ENCODE measurements around the gene GALNT9.

GALNT9 gene

DNA sequence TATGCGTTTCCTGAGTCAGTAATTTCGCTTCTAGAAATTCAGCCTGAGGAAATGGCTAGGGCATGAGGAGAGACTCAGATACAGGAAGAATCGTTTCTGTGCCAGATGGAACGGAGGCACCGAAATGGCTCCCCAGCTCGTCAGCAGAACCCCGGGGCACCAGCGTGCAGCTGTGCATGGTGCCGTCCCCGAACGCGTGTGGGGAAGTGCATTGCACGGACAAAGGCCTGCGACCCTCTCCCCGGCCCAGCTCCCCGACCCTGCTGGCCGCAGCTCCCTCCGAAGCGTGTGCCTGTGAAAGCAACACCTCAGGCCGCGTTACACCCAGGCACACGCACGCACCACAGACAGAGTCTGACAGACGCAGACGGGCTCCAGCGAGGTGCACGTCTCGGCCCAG, 102.3 kb downstream of the GALNT9 start:
- TF ChIP-seq ZFP3 (CRISPR knock-in tag; IDR thresholded peaks at IDR 0.05) (no peak), ISL1 (CRISPR knock-in tag; IDR thresholded peaks at IDR 0.05) (no peak), ZNF8 (CRISPR knock-in tag; IDR thresholded peaks at IDR 0.05) (no peak), PPARA (CRISPR knock-in tag; IDR thresholded peaks at IDR 0.05; ENCODE audit: borderline replicate concordance) (no peak), GLIS3 (CRISPR knock-in tag; IDR thresholded peaks at IDR 0.05) (no peak), ZNF70 (CRISPR knock-in tag; IDR thresholded peaks at IDR 0.05) (no peak), TCF4 (CRISPR knock-in tag; IDR thresholded peaks at IDR 0.05; ENCODE audit: borderline replicate concordance) (no peak), ESRRG (CRISPR knock-in tag; IDR thresholded peaks at IDR 0.05) (no peak)
- TF ChIP-seq, protein P1, sequence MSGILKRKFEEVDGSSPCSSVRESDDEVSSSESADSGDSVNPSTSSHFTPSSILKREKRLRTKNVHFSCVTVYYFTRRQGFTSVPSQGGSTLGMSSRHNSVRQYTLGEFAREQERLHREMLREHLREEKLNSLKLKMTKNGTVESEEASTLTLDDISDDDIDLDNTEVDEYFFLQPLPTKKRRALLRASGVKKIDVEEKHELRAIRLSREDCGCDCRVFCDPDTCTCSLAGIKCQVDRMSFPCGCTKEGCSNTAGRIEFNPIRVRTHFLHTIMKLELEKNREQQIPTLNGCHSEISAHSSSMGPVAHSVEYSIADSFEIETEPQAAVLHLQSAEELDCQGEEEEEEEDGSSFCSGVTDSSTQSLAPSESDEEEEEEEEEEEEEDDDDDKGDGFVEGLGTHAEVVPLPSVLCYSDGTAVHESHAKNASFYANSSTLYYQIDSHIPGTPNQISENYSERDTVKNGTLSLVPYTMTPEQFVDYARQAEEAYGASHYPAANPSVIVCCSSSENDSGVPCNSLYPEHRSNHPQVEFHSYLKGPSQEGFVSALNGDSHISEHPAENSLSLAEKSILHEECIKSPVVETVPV (CRISPR knock-in tag; IDR thresholded peaks at IDR 0.05): no peak
- TF ChIP-seq, protein P2, sequence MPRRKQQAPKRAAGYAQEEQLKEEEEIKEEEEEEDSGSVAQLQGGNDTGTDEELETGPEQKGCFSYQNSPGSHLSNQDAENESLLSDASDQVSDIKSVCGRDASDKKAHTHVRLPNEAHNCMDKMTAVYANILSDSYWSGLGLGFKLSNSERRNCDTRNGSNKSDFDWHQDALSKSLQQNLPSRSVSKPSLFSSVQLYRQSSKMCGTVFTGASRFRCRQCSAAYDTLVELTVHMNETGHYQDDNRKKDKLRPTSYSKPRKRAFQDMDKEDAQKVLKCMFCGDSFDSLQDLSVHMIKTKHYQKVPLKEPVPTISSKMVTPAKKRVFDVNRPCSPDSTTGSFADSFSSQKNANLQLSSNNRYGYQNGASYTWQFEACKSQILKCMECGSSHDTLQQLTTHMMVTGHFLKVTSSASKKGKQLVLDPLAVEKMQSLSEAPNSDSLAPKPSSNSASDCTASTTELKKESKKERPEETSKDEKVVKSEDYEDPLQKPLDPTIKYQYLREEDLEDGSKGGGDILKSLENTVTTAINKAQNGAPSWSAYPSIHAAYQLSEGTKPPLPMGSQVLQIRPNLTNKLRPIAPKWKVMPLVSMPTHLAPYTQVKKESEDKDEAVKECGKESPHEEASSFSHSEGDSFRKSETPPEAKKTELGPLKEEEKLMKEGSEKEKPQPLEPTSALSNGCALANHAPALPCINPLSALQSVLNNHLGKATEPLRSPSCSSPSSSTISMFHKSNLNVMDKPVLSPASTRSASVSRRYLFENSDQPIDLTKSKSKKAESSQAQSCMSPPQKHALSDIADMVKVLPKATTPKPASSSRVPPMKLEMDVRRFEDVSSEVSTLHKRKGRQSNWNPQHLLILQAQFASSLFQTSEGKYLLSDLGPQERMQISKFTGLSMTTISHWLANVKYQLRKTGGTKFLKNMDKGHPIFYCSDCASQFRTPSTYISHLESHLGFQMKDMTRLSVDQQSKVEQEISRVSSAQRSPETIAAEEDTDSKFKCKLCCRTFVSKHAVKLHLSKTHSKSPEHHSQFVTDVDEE (CRISPR knock-in tag; IDR thresholded peaks at IDR 0.05): no peak
- TF ChIP-seq, protein P3, sequence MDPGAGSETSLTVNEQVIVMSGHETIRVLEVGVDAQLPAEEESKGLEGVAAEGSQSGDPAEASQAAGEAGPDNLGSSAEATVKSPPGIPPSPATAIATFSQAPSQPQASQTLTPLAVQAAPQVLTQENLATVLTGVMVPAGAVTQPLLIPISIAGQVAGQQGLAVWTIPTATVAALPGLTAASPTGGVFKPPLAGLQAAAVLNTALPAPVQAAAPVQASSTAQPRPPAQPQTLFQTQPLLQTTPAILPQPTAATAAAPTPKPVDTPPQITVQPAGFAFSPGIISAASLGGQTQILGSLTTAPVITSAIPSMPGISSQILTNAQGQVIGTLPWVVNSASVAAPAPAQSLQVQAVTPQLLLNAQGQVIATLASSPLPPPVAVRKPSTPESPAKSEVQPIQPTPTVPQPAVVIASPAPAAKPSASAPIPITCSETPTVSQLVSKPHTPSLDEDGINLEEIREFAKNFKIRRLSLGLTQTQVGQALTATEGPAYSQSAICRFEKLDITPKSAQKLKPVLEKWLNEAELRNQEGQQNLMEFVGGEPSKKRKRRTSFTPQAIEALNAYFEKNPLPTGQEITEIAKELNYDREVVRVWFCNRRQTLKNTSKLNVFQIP (CRISPR knock-in tag; IDR thresholded peaks at IDR 0.05; ENCODE audit: borderline replicate concordance, low read depth): no peak
- ATAC-seq: no peak

DNA sequence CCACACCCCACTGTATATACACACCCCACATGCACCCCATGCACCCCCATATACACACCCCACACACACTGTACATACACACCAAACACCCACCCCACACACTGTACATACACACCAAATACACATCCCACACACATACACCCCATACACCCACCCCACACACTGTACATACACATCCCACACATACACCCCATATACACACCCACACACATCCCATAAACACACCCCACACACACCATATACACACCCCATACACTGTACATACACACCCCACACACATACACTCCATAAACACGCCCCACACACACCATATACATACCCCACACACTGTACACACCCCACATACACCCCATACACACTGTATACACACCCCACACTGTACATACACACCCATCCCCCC, 102.8 kb downstream of the GALNT9 start:
- TF ChIP-seq ISL1 (CRISPR knock-in tag; IDR thresholded peaks at IDR 0.05): no peak
- no peak for TF ChIP-seq TCF4 (CRISPR knock-in tag; IDR thresholded peaks at IDR 0.05; ENCODE audit: borderline replicate concordance)
- TF ChIP-seq ZNF8 (CRISPR knock-in tag; IDR thresholded peaks at IDR 0.05): no peak
- TF ChIP-seq ZNF70 (CRISPR knock-in tag; IDR thresholded peaks at IDR 0.05): no peak
- TF ChIP-seq ZC3H10 (CRISPR knock-in tag; IDR thresholded peaks at IDR 0.05): no peak
- TF ChIP-seq, protein P3 (CRISPR knock-in tag; IDR thresholded peaks at IDR 0.05; ENCODE audit: borderline replicate concordance, low read depth): no peak
- TF ChIP-seq TOX (CRISPR knock-in tag; IDR thresholded peaks at IDR 0.05; ENCODE audit: borderline replicate concordance): no peak
- TF ChIP-seq ZFP30 (CRISPR knock-in tag; IDR thresholded peaks at IDR 0.05): no peak
- no peak for TF ChIP-seq BACH2 (CRISPR knock-in tag; IDR thresholded peaks at IDR 0.05; ENCODE audit: borderline replicate concordance)
- TF ChIP-seq PPARA (CRISPR knock-in tag; IDR thresholded peaks at IDR 0.05; ENCODE audit: borderline replicate concordance): no peak
- no peak for ATAC-seq

DNA sequence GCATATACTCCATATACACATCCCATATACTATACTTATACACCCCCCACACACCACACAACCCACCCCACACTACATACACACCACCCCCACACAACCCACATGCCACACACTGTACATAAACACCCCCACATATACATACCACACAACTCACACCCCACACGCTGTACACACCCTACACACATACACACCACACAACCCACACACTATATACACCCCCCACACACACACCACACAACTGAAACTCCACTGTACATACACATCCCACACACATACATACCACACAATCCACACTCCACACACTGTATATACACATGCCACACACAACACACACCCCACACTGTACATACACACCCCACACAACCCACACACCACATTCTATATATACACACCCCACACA, 104.2 kb downstream of the GALNT9 start:
- ATAC-seq: no peak
- TF ChIP-seq, protein P3 (CRISPR knock-in tag; IDR thresholded peaks at IDR 0.05; ENCODE audit: borderline replicate concordance, low read depth): no peak
- TF ChIP-seq ZFP3 (CRISPR knock-in tag; IDR thresholded peaks at IDR 0.05): no peak
- TF ChIP-seq TOX (CRISPR knock-in tag; IDR thresholded peaks at IDR 0.05; ENCODE audit: borderline replicate concordance): no peak
- no peak for TF ChIP-seq ARNTL (CRISPR knock-in tag; IDR thresholded peaks at IDR 0.05; ENCODE audit: borderline replicate concordance, low read depth)
- no peak for TF ChIP-seq ZC3H10 (CRISPR knock-in tag; IDR thresholded peaks at IDR 0.05)
- TF ChIP-seq, protein P2 (CRISPR knock-in tag; IDR thresholded peaks at IDR 0.05): no peak
- TF ChIP-seq, protein P1 (CRISPR knock-in tag; IDR thresholded peaks at IDR 0.05): no peak
- TF ChIP-seq PPARA (CRISPR knock-in tag; IDR thresholded peaks at IDR 0.05; ENCODE audit: borderline replicate concordance): no peak
- TF ChIP-seq ESRRG (CRISPR knock-in tag; IDR thresholded peaks at IDR 0.05): no peak
- no peak for TF ChIP-seq BACH2 (CRISPR knock-in tag; IDR thresholded peaks at IDR 0.05; ENCODE audit: borderline replicate concordance)
- TF ChIP-seq, protein P4, sequence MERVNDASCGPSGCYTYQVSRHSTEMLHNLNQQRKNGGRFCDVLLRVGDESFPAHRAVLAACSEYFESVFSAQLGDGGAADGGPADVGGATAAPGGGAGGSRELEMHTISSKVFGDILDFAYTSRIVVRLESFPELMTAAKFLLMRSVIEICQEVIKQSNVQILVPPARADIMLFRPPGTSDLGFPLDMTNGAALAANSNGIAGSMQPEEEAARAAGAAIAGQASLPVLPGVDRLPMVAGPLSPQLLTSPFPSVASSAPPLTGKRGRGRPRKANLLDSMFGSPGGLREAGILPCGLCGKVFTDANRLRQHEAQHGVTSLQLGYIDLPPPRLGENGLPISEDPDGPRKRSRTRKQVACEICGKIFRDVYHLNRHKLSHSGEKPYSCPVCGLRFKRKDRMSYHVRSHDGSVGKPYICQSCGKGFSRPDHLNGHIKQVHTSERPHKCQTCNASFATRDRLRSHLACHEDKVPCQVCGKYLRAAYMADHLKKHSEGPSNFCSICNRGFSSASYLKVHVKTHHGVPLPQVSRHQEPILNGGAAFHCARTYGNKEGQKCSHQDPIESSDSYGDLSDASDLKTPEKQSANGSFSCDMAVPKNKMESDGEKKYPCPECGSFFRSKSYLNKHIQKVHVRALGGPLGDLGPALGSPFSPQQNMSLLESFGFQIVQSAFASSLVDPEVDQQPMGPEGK (CRISPR knock-in tag; IDR thresholded peaks at IDR 0.05; ENCODE audit: borderline replicate concordance): no peak
- no peak for TF ChIP-seq SNAI2 (CRISPR knock-in tag; IDR thresholded peaks at IDR 0.05)
- TF ChIP-seq ZNF70 (CRISPR knock-in tag; IDR thresholded peaks at IDR 0.05): no peak
- TF ChIP-seq RARB (CRISPR knock-in tag; IDR thresholded peaks at IDR 0.05): no peak
